Measurements from ENCODE around the gene CMTM8.
"Not testable (repeated sequence)": the region's sequence is repeated elsewhere in the genome, so short reads cannot be mapped to it uniquely, and the experiment has no call there.

The CMTM8 gene

DNA sequence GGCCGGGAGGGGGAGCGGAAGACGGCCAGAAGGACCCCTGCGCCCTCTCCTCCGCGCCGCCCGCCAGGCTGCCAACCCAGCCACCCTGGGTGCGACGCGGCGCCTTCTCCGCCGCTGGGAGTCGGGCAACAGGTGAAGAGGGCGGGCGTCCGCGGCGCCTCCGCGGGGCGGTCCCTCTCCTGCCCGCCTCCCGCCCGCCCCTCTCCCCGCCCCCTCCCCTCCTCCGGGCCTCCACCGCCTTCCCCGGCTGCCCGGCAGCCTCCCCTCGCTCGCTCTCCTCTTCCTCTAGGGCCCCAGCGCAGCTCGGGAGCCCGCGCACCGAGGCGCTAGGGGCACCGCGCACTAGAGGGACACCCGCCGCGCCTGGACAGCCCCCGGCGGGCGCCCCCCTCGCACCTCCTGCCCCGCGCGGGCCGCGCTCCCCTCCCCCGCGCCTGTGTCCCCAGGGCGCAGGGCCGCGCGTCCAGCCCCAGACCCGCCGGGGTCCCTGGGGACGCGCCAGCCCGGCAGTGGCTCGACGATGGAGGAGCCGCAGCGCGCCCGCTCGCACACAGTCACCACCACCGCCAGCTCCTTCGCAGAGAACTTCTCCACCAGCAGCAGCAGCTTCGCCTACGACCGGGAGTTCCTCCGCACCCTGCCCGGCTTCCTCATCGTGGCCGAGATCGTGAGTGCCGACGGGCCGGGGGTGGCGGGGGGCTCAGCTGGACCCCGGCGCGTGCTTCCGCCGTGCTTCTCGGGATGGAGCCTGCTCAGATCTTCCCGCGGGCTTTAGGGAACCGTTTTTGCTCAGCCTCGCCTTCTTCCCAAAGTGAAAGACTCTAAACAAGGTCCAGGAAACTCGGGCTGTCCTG is at the start of gene CMTM8:
CMTM8 (plus strand) TSS at position 228 of the 854 bp plus-strand sequence; CDS start at position 521, 293 bp downstream.
- peak; percentile 66 for DNase-seq

DNA sequence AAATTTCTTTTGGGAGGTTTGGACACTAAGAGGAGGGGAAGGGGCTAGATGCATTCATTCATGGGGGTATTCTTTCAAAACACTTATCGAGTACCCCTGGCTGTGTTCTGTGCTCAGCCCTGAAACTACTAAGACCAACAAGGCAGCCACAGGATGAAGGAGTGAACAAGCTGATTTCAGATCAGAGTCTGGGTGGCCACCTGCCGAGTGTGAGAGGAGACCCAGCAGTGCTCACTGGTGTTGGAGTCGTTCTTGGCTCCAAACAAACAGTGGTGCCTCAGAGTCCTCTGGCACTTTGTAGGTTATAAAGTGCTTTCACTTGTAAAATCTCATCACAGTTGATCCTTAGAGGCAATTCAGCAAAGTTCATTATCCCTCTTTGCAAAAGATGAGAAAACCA is 48.8 kb upstream of the CMTM8 start:
- no peak for DNase-seq

- not testable (repeated sequence) for DNase-seq
Observed at GRCh38 chr3:32190556-32190955, 47.9 kb upstream of the CMTM8 start.

DNA sequence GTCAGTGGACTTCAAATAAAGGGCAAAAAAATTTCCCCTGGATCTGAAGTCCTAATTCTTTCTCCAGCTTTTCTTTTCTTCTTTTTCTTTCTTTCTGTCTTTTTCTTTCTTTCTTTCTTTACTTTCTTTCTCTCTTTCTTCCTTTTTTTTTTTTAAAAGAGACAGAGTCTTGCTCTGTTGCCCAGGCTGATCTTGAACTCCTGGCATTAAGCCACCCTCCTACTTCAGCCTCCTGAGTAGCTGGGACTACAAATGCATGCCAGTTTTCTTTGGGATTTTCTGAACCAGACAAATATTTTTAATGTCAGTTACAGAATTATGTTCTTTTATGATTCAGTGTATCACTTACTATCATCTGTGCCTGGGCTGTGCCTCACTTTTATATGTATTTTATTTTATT is 45.4 kb upstream of the CMTM8 start:
- DNase-seq: no peak

DNA sequence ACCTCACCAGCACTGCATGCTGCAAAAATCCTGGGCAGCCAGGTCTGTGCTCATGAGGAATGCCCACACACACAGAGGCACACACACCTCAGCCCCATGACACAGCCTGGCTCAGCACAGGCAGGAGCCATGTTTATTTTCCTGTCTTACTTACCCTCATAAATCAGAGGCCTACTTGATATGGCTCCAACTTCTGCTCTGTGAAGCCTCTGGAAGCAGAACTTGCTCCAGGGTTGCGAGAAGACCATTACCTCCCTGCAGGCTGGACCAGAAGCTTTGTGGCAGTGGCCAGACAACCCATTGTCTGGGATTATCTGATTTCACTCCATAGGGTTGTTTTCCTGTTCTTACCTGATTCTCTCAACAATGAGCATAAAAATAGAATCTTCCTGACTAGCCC is 43.8 kb upstream of the CMTM8 start:
- no peak for DNase-seq

DNA sequence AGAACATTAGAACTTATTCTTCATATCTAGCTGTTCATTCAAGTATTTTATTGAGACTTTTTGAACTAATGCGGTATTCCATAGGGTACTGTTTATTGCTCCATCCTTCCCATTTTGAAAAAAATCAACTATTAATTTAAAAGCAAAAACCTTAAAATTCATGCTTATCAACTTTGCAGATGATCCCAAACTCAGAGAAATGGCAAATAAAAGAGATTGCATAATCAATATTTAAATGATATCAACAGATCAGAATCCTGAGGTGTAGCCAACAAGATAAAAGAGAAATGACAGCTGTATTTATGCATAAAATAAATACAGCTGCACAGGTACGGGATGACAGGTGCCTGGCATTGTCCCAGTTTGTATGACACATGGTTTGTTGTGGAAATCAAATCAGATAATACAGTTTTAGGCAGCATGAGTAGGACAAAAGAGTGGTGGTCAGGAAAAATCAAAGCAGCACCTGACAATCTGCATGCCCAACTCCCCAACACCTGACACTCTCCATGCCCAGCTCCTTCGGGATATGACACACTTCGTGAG is 42.4 kb upstream of the CMTM8 start:
- DNase-seq: no peak

DNA sequence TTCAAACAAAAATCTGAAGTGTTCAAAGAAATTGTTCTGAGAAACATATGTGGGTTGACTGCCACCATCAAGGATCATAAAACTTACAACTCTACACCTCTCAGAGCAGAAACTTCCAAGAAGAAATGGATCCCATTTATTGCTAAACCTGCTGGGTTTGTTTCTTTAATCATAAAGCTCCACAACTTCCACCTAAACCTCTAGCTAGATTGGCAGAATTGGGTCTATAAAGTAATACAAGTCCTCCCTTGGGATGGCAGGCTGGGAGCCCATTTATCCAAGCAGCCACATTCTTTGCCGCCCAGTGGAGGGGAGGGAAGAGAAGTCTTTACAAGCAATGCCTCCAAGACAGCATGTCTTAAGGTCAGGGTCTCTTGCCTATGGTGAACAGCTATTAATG is 40.5 kb upstream of the CMTM8 start:
- DNase-seq: no peak

- no peak for DNase-seq
Observed at GRCh38 chr3:32198714-32199113, 39.8 kb upstream of the CMTM8 start.

DNA sequence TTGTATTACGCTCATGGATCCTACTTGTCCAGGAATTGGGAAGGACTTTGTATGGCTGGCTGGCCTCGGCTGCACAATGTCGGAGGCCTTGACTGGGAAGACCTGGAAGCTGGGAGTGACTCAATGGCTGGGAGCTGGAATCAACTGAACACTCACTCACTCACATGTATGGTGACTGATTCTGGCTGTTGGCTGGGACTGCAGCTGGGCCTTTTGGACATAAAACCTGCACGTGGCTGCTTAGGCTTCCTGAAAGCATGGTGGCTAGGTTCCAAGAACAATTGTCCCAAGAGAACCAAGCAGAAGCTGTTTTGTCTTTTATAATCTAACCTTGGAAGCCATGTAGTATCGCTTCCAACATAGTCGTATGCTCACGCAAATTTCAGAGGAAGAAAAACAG is 38.0 kb upstream of the CMTM8 start:
- no peak for DNase-seq

- no peak for DNase-seq
Observed at GRCh38 chr3:32200992-32201758, 37.3 kb upstream of the CMTM8 start.

- DNase-seq: no peak
Observed at GRCh38 chr3:32202496-32202895, 36.0 kb upstream of the CMTM8 start.

GRCh38 chr3:32203854-32204253 is 34.6 kb upstream of the CMTM8 start:
- no peak for DNase-seq

GRCh38 chr3:32208447-32208846 is 30.0 kb upstream of the CMTM8 start:
- no peak for DNase-seq

- no peak for DNase-seq
Observed at GRCh38 chr3:32215185-32215584, 23.3 kb upstream of the CMTM8 start.

GRCh38 chr3:32216172-32216783 is 22.2 kb upstream of the CMTM8 start:
- DNase-seq: no peak

GRCh38 chr3:32217339-32217738 is 21.1 kb upstream of the CMTM8 start:
- DNase-seq: no peak

DNA sequence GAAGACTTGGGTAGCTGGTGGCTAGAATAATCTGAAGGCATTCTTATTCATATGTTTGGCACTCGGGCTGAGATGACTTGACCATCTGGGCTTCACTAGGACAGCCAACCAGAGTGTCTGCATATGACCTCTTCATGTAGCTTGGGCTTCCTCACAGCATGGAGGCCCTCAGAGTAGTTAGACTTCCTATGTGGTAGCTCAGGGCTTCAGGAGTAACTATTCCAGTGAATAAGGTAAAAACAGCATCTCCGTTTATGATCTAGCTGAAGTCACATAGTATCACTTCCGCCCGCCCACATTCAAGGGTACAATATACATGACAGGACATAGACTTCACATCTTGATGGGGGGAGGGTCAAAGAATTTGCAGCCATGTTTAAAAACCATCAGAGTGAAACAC is 18.9 kb upstream of the CMTM8 start:
- DNase-seq: no peak

GRCh38 chr3:32220006-32220405 is 18.5 kb upstream of the CMTM8 start:
- DNase-seq: no peak

DNA sequence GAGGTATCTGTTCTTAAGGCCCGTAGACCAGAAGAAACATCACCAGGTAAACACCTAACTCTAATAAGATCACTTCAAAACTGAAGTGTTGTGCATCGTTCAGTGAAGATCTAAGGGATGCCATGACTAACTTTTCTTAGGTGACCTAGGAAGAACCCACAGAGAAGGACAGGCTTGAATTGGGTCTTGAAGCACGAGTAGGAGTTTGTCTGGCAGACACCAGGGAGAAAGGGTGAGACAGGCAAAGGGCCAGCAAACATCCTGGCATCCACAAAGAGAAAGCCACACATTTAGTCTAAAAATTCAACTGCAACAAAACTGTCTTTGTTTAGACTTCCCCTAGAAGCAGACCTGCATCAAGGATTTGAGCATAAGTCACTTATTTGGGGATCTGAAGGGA is 15.5 kb upstream of the CMTM8 start:
- DNase-seq: no peak

DNA sequence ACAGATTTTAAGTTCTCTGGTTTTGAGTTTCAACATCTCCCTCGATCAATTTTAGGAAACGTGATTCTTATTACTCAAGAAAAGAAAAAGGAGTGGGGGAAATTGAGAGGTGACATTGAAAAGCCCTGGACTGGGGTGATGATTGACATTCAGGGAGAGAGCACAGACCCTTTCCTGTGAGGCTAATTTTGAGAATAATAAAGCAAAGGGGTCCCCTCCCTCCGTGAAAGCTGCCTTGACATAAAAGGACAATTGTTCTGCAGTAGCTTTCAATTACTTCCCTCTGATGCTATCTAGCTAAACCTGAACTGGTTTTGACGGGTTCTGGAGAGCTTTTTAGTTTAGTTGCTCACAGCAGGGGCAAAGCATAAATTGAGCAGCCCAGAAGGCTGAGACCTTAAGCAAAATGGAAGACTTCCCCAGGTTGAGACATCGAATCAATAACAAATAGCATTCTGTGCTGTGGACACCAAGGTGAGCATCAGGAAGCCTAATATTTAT is 14.4 kb upstream of the CMTM8 start:
- DNase-seq: no peak

DNA sequence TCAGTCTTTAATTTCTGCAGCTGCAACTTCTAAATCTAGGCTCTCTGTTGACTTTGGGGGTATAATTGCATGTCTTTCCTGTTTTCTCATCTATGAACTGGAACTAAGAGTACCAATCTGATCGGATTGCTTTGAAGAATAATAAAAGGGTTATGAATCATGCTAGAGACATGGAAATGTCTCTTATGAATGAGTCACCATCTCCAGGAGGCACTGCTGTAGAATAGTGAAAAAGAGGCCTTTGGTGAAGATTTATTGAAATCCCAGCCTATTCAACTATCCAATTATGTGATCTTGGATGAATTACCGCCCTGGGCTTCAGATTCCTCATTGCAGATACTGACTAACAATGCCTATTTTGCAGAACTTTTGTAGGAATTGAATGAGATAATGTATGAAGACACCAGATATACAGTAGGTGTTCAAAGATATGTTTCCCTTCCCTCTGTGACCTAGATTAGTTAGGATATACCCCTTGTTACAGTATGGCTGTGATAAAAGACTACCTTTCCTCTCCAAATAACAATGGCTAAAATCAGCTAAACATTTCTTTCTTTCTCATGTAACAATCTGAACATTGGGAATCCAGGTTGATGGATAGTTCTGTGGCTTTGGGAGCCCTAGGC is 11.5 kb upstream of the CMTM8 start:
- DNase-seq: no peak

- not testable (repeated sequence) for DNase-seq
Observed at GRCh38 chr3:32228743-32229142, 9.7 kb upstream of the CMTM8 start.

- DNase-seq: no peak
Observed at GRCh38 chr3:32229565-32229964, 8.9 kb upstream of the CMTM8 start.

Measured in activated CD4-positive, alpha-beta T cell treated with anti-CD3 and anti-CD28 coated beads, Interleukin-2, amount 50 U/mL, for 1 hour (primary cell).